GM19328 (cell line): ENCODE data around the gene BTBD10.

Experiments
- ATAC-seq: cut with Tn5 transposase; IDR thresholded peaks from one replicate; pipeline ENCODE4 v1.9.1; 2021; ENCODE audit warnings: mild to moderate bottlenecking, moderate library complexity; ENCODE audit not compliant: unreplicated experiment

BTBD10 gene

DNA sequence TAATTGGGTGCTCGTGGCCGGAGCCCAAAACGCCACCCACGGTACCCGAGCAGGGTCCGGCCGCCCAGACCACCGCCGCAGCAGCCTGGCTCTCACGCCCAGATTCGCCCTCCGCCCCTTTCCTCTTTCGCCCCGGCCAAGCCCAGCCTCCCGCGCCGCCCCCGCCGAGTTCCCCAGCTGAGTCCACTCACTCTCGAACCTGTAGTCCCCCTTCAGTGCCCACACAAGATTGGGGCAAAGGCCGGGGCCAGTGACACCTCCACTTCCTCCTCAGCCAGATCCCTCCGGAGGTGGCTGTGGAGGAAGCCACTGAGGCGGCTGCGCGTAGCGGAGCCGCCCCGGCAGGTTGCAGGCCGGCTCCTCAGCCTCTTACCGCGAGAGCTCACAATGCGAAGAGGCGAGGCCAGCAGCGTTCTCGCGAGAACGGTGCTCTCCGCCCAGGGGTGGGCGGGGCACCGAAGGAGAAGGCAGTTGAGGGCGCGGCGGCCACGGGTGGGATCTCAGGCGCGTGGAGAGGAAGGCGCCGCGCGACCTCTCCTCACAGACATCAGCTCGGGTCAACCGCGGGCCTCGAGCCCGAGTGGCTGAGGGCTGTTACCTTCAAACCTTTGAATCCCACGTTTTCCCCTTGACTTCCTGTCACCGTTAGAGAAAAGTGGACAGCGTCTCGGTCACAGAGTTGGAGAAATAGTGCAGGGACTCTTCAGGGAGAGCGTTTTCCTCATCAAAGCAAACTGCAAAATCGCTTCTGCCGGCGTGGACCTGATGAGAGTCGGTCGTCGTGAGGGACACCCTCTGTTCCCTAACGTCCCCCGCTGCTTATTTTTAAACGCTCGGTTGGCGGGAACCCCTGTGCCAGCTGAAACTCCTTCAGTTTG lies at the start of gene BTBD10:
TSS of gene BTBD10 (minus strand) at position 322 of the 878 bp plus-strand sequence. CDS start 18,098 bp downstream, outside the sequence.
- peak; percentile 96 for ATAC-seq

- no peak for ATAC-seq
These were observed 40.4 kb upstream of the BTBD10 start for GRCh38 chr11:13503393-13503792.

- no peak for ATAC-seq
These were observed 39.5 kb upstream of the BTBD10 start for GRCh38 chr11:13502492-13502891.

GRCh38 chr11:13495929-13496328 lies 32.9 kb upstream of the BTBD10 start, which contains the start of gene PTH:
PTH (minus strand) TSS chr11:13495997; CDS start chr11:13492855, 3,142 bp downstream.
- no peak for ATAC-seq

DNA sequence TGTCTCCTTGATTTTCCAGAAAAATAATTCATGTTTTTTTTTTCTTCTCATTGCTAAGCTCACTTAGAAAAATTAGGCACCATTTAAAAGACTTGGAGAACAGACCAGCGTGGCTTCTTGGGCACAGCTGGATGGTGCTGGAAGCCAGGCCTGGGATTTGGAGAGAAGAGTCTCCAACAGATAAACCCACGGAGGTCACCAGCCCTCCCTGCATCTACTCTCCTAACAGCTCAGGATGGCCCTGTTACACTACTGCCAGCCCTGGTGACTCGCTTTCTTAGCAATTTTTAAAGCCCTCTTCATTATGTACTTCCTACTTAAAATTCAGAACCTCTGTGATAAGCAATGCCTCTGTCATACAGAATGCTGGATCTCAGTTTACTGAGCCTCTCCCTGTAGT lies 31.0 kb upstream of the BTBD10 start:
- ATAC-seq: no peak

GRCh38 chr11:13487661-13488030 lies 24.6 kb upstream of the BTBD10 start:
- ATAC-seq: no peak

DNA sequence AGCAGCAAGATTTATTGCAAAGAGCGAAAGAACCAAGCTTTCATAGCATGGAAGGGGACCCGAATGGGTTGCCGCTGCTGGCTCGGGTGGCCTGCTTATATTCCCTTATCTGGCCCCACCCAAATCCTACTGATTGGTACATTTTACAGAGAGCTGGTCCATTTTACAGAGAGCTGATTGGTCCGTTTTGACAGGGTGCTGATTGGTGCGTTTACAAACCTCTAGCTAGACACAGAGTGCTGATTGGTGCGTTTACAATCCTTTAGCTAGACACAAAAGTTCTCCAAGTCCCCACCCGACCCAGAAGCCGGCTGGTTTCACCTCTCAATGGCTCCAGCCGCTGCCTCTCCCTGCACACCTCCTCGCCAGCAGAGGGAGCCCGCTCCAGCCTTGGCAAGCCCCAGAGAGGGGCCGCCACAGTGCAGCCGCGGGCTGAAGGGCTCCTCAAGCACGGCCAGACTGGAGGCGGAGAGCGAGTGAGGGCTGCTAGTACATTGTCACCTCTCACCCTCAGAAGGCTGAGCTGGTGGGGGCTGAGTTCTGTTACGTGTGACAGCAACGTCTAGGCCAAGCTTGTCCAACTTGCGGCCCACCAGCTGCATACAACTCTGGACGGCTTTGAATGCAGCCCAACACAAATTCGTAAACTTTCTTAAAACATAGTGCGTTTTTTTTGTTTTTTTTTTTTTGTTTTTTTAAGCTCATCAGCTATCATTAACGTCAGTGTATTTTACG lies 24.1 kb upstream of the BTBD10 start:
- ATAC-seq: no peak

DNA sequence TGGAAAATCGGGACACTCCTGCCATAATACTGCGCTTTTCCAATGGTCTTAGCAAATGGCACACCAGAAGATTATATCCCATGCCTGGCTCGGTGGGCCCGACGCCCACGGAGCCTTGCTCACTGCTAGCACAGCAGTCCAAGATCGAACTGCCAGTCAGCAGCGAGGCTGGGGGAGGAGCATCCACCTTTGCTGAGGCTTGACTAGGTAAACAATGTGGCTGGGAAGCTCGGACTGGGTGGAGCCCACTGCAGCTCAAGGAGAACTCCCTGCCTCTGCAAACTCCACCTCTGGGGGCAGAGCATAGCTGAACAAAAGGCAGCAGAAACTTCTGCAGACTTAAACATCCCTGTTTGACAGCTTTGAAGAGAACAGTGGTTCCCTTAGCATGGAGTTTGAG lies 17.2 kb upstream of the BTBD10 start:
- no peak for ATAC-seq

DNA sequence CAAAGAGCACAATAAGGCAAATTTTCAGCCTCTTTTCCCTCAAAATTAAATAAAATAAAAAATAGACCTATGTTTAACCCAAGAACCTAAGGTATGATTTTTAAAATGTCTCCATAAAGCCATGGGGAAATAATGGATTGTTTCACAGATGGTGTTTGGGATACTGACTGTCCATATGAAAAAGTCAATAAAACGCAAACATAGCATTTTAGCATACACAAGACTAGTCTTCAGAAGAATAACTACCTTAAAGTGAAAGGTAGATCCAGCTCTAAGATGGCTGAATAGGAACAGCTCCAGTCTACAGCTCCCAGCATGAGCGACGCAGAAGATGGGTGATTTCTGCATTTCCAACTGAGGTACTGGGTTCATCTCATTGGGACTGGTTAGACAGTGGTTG lies 16.7 kb upstream of the BTBD10 start:
- ATAC-seq: no peak

GRCh38 chr11:13475091-13475490 lies 12.1 kb upstream of the BTBD10 start:
- ATAC-seq: no peak

GRCh38 chr11:13473013-13473722 lies 10.1 kb upstream of the BTBD10 start:
- ATAC-seq: no peak

DNA sequence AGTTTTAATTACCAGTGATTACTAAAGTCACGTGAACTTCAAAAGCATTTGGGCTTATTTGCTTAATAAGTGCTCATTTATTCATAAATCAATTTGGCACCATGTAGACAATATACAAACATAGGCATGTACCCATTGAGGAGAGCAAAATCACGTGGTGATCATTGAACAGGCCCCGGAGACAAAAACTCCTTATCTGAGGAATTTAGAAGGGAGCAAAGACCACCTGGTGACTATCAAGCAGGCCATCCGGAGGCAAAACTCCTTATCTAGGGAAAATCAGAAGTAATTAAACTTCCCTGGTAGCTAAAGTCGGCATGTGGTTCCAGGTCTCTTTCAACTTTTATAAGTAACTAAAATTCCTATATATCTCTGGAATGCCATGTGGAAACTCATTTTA lies 5.7 kb upstream of the BTBD10 start:
- ATAC-seq: no peak

DNA sequence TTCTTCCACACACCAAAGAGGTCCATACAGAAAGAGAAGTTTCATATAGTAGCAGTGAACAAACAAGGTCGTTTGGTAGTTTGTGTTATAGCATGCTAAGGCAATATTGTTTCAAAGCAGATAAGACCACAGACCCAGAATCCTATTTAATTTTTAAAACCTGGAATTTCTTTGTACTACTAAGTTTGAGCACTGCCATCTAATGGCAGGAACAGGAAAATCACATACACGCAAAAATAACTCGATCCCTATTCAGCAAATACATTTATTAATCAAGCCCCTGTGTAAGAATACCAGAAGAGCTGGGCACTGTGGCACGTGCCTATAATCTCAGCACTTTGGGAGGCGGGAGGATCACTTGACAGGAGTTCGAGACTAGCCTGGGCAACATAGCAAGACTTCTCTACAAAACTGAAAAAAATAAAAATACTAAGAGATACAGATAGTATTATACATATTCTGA lies 2.9 kb upstream of the BTBD10 start:
- ATAC-seq: no peak

DNA sequence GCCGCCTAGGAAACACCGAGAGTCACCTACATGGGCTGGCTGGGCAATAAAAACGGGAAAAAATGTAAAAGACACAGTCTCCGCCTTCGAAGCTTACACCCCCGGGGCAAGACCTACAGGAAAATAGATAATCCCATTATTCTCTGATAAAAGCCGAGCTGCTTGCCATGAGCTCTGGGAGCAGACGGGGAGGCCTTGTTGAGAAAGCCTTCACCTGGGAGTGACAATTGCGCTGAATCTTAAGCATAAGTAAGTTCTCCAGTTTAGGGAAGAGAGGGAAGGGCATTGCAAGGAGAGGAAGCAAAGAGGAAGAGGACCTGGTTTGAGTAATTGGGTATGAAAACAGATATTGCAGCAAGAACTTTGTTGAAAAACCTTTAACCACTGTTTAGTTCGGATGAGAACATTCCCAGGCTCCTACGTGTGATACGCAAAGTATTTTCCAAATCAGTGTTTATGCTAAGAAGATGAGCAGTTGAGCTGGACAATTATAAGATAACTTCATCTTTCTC lies 813 bp upstream of the BTBD10 start:
- no peak for ATAC-seq

DNA sequence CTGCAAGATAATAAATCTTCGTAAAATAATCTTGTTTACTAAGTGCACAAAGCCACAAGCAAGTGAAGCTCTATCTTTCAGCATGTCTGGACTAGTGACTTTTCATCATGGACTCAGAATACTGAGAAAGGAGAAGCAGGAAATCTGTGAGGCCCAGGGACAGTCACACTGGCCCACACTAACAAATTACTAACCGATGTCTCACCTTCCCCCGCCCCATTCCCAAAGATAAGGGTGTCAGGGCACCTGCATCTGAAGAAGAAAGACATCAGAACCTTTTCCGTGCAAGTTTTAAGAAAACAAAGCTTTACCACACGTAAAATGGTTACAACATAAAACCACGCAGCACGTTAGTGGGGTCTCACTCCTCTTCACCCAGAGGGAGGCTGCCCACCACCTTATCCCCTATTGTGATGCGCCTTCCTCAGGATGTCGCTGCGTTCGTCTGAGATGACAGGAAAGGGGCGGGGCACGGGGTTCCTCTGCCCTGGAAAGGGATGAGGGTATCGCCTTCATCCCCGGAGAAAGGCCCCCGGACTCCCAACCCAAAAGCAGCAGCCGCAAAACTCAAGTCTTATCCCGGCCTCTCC lies 616 bp downstream of the BTBD10 start:
- peak; percentile 42 for ATAC-seq

GRCh38 chr11:13461291-13461690 lies 1.7 kb downstream of the BTBD10 start:
- ATAC-seq: no peak

GRCh38 chr11:13450832-13451397 lies 12.1 kb downstream of the BTBD10 start:
- no peak for ATAC-seq

- no peak for ATAC-seq
These were observed 13.5 kb downstream of the BTBD10 start for GRCh38 chr11:13449522-13449921.

GRCh38 chr11:13448876-13449275 lies 14.1 kb downstream of the BTBD10 start:
- no peak for ATAC-seq

DNA sequence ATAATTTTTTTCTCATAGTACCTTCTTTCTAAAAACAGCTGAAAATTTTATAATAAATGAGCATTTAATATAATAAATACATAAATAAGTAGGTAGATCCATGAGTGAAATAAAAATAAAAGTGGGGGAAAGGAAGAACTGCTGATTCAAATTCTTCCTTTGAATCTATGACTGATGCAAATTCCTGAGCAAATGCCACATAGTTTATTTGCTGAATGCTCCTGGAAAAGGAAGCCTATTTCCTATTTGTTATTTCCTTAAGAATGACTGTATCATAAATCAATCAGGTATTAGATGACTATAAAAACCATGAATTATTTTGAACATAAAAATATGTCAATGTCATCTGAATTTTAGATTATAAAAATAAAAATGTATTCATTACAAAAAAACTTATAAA lies 16.6 kb downstream of the BTBD10 start:
- ATAC-seq: no peak
